Loucy (cell line): ENCODE results near the gene SPINK13.

Experiments used
- EZH2phosphoT487 ChIP-seq: fragments of 200-600 bp; IDR thresholded peaks from 2 replicates; pipeline ENCODE4 v1.6.1; 2018; ENCODE audit warnings: antibody characterized with exemption, mild to moderate bottlenecking, moderate library complexity, borderline replicate concordance
- TF ChIP-seq, protein P1 (sequence below): fragments of 200-600 bp; sonication (generic); conservative IDR thresholded peaks from 2 replicates; pipeline ENCODE4 v1.5.1; 2014; ENCODE audit warnings: mild to moderate bottlenecking, antibody characterized with exemption, low read length

GRCh38 chr5:148255456-148255855, 13.1 kb upstream of the SPINK13 start:
- TF ChIP-seq, protein P1, sequence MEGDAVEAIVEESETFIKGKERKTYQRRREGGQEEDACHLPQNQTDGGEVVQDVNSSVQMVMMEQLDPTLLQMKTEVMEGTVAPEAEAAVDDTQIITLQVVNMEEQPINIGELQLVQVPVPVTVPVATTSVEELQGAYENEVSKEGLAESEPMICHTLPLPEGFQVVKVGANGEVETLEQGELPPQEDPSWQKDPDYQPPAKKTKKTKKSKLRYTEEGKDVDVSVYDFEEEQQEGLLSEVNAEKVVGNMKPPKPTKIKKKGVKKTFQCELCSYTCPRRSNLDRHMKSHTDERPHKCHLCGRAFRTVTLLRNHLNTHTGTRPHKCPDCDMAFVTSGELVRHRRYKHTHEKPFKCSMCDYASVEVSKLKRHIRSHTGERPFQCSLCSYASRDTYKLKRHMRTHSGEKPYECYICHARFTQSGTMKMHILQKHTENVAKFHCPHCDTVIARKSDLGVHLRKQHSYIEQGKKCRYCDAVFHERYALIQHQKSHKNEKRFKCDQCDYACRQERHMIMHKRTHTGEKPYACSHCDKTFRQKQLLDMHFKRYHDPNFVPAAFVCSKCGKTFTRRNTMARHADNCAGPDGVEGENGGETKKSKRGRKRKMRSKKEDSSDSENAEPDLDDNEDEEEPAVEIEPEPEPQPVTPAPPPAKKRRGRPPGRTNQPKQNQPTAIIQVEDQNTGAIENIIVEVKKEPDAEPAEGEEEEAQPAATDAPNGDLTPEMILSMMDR, result no peak
- no peak for TF ChIP-seq EZH2phosphoT487
